WERI-Rb-1 (cell line): ENCODE measurements around the gene SLC13A3.

Experiments
- DNase-seq: peaks from one replicate; pipeline ENCODE4 v3.0.0-alpha.2; 2020
- H3K27ac ChIP-seq: fragments of 250-450 bp; sonication (Bioruptor Pico); 2 replicates; pipeline ENCODE4 v1.5.1; 2020; ENCODE audit warnings: mild to moderate bottlenecking, moderate library complexity
- H3K27me3 ChIP-seq: fragments of 250-450 bp; sonication (Bioruptor Pico); 2 replicates; pipeline ENCODE4 v1.5.1; 2021; ENCODE audit warnings: mild to moderate bottlenecking, low read depth, moderate library complexity; ENCODE audit not compliant: insufficient read depth, severe bottlenecking
- H3K36me3 ChIP-seq: fragments of 250-450 bp; sonication (Bioruptor Pico); 2 replicates; pipeline ENCODE4 v1.5.1; 2020; ENCODE audit warnings: mild to moderate bottlenecking, moderate library complexity
- H3K4me3 ChIP-seq: 2 replicates; pipeline ENCODE4 v1.5.1; 2011; ENCODE audit warnings: low read depth, mild to moderate bottlenecking, control low read depth, low read length
- H3K9me3 ChIP-seq: fragments of 250-450 bp; sonication (Bioruptor Pico); 2 replicates; pipeline ENCODE4 v1.5.1; 2021; ENCODE audit warnings: mild to moderate bottlenecking, moderate library complexity; ENCODE audit not compliant: severe bottlenecking
- TF ChIP-seq, protein P1 (sequence below): IDR thresholded peaks from 2 replicates; pipeline ENCODE4 v1.5.1; 2011; ENCODE audit warnings: low read depth, mild to moderate bottlenecking, control low read depth, inconsistent platforms, low read length

SLC13A3 gene

DNA sequence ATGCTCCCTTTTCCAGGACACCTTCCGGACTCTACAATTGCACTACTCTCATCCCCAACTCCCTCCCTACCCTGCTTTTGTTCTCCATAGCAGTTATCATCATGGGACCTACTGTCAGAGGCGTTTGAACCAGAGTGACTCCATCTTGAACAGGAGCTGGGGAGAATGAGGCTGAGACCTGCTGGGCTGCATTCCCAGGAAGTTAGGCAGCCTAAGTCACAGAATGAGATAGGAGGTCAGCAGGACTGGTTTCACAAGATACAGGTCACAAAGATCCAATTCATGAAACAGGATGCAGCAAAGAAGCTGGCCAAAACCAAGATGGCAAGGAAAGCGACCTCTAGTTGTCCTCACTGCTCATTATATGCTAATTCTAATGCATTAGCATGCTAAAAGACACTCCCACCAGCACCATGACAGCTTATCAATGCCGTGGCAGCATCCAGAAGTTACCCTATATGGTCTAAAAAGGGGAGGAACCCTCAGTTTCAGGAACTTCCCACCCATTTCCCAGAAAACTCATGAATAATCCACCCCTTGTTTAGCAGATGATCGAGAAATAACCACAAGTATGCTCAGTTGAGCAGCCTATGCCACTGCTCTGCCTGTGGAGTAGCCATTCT lies 15.6 kb downstream of the SLC13A3 start:
- TF ChIP-seq, protein P1, sequence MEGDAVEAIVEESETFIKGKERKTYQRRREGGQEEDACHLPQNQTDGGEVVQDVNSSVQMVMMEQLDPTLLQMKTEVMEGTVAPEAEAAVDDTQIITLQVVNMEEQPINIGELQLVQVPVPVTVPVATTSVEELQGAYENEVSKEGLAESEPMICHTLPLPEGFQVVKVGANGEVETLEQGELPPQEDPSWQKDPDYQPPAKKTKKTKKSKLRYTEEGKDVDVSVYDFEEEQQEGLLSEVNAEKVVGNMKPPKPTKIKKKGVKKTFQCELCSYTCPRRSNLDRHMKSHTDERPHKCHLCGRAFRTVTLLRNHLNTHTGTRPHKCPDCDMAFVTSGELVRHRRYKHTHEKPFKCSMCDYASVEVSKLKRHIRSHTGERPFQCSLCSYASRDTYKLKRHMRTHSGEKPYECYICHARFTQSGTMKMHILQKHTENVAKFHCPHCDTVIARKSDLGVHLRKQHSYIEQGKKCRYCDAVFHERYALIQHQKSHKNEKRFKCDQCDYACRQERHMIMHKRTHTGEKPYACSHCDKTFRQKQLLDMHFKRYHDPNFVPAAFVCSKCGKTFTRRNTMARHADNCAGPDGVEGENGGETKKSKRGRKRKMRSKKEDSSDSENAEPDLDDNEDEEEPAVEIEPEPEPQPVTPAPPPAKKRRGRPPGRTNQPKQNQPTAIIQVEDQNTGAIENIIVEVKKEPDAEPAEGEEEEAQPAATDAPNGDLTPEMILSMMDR, result no peak
- Histone ChIP-seq H3K27me3 (no peaks in the 10 kb centered on the region), H3K4me3 (no peak overlapping the region), H3K27ac (no peak overlapping the region), H3K36me3 (no peaks in the 10 kb centered on the region), H3K9me3 (no peaks in the 10 kb centered on the region)
- DNase-seq, result no peak

DNA sequence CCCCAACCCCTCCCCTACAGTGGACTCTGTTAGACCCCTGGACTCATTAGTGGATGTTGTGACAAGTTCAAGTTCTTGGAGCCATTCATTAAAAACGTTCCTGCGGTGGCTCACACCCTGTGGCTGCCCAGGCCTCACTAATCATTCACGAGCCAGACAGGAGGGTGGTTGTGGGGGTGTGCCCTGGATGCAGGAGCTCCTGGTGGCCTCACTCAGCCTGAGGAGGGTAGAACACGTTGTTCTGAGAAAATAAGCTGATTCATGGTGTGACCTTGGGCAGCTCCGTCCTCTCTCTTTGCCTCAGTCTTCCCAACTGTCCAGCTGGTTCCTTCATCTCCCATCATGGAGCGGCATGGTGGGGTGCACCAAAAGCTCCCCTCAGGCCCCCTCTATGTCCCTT lies 16.7 kb downstream of the SLC13A3 start:
- Histone ChIP-seq H3K4me3 (no peak overlapping the region), H3K36me3 (no peaks in the 10 kb centered on the region), H3K27ac (no peak overlapping the region), H3K27me3 (no peaks in the 10 kb centered on the region), H3K9me3 (no peaks in the 10 kb centered on the region)
- no peak for DNase-seq
- TF ChIP-seq, protein P1, result no peak

DNA sequence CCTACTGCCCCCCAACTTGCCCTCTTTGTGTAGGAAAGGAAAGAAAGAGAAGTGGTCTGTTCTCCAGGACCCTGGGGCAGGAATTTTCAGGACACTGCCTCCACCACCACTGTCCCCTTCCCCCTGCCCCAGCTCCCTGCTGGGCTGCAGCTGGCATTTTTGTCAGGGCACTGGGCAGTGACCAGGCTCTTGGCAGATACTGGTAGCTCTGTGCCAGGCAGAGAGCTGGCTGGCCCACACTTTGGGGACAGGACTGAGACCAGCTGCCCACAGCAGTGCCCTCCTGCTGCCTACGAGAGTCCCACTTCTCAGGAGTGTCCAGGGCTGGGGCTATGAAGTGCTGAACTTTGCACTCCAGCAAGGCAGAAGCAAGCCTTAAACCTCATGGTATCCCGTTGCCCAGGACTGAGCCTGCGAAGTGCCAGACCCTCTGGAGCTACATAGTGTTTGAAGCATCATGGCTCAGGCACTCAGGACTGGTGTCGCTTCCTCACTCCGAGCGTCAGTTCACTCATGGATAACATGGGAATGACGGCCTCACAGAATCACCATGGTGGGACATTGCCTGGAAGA lies 19.3 kb downstream of the SLC13A3 start:
- H3K4me3 ChIP-seq, result no peak overlapping the region
- no peak overlapping the region for H3K27ac ChIP-seq
- no peaks in the 10 kb centered on the region for H3K36me3 ChIP-seq
- H3K27me3 ChIP-seq, result no peaks in the 10 kb centered on the region
- H3K9me3 ChIP-seq, result no peaks in the 10 kb centered on the region
- DNase-seq, result no peak
- TF ChIP-seq, protein P1, result no peak

DNA sequence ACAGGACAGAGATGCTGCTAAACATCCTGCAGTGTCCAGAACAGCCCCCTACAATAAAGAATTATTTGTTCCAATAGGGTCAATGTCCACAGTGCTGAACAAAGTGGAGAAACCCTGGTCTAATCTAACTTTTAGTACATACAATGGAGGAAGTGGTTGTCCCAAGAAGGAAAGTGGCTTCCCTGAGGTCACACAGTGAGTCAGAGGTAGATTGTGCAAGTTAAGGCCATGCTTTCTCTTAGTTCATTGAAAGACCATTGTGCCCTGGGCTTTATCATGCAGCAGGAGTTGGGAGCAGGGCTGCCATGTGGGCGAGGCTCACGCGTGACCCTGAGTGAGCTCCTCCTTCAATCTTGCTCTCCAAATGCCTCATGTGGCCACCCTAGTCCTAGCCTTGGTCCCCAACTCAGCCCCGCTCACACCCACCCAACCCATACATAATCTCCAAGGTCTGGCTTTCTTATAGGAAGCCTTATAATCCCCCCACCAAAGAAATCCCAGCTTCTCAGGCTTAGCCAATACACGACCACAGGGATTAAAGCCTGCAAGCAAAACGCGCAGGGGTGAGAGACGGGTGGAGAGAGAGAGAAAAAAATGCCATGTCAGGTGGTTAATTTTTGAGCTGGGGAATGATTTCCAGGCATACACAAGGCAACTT lies 19.9 kb downstream of the SLC13A3 start:
- TF ChIP-seq, protein P1, result no peak
- Histone ChIP-seq H3K27me3 (no peaks in the 10 kb centered on the region), H3K9me3 (no peaks in the 10 kb centered on the region), H3K27ac (0 out of 2 replicates have a peak overlapping the region, but pooled peaks have one; percentile 1), H3K36me3 (no peaks in the 10 kb centered on the region), H3K4me3 (no peak overlapping the region)
- peak; percentile 70 for DNase-seq

DNA sequence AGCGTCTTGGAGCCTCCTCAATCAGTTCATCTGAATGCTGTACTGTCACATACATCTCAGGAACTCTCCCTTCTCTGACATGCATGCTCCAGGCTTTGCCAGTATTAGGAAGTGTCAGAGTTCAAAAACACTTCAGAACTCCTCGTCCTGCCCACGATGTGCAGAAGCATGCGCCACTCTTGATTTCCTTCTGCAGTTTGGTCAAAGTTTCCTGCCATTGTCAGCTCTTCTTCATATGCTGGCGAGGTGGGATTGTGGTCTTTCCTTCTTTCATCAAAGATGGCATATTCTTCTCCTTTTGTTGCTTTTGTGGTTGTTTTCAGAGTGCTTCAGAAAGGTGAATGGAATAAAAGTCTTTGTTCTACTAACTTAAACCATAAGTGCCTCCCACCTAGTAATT lies 21.0 kb downstream of the SLC13A3 start:
- Histone ChIP-seq H3K36me3 (no peaks in the 10 kb centered on the region), H3K27ac (no peak overlapping the region), H3K27me3 (no peaks in the 10 kb centered on the region), H3K9me3 (no peaks in the 10 kb centered on the region), H3K4me3 (no peak overlapping the region)
- no peak for DNase-seq
- TF ChIP-seq, protein P1, result no peak
